Prostate gland (tissue), 2 donors: ENCODE measurements around the gene FIP1L1.

Source experiments
- POLR2A ChIP-seq: fragments of 450-650 bp; IDR thresholded peaks from one replicate; pipeline ENCODE4 v1.6.1; 2016; ENCODE audit warnings: antibody characterized with exemption, mild to moderate bottlenecking
- TF ChIP-seq, protein P1 (sequence below), 4 experiments: fragments of 200-600 bp in 2 of 4; fragments of 450-650 bp in 2 of 4; sonication (generic) in 2 of 4; IDR thresholded peaks; 1 replicate in 3 of 4; 2 replicates in 1 of 4; pipeline ENCODE4 v1.5.1; 2016 to 2019; ENCODE audit warnings: antibody characterized with exemption in 4 of 4, mild to moderate bottlenecking in 2 of 4, moderate library complexity in 2 of 4

DNA sequence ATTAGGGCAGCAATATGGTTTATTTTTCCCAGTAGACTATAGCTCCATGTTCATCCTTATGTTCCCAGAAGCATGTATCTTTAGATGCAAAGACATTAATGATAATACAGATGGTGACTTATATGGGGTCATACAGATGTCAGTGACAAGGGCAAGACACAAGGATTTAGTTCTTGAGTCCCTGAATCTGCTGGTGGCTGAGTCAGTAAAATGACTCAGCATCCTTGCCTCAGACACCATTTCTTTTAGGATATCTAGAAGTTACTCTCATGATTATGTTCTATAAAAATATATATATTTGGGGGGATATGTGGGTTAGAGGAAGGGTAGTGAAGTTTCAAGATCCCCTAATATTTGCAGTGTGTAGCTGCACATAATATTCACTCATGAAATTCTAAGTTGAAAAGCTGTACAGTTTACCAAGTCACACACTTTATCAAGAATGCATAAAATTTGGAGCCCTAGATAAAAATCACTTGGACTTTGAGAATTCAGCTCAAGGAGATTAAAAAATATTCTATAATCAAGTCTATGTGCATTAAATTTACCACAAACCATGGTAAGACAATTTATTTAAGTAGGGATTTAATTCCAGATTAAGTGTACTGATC is 111.9 kb downstream of the FIP1L1 start:
- TF ChIP-seq, protein P1, sequence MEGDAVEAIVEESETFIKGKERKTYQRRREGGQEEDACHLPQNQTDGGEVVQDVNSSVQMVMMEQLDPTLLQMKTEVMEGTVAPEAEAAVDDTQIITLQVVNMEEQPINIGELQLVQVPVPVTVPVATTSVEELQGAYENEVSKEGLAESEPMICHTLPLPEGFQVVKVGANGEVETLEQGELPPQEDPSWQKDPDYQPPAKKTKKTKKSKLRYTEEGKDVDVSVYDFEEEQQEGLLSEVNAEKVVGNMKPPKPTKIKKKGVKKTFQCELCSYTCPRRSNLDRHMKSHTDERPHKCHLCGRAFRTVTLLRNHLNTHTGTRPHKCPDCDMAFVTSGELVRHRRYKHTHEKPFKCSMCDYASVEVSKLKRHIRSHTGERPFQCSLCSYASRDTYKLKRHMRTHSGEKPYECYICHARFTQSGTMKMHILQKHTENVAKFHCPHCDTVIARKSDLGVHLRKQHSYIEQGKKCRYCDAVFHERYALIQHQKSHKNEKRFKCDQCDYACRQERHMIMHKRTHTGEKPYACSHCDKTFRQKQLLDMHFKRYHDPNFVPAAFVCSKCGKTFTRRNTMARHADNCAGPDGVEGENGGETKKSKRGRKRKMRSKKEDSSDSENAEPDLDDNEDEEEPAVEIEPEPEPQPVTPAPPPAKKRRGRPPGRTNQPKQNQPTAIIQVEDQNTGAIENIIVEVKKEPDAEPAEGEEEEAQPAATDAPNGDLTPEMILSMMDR (IDR thresholded peaks at IDR 0.05), result no peak
- TF ChIP-seq POLR2A, result no peak
